NCI-H2171 (cell line): ENCODE data around the gene RBM8A.

Source experiments
- DNase-seq: peaks from one replicate; lab custom pipeline; 2025; lab: John Stamatoyannopoulos, UW

Gene RBM8A

GRCh38 chr1:145918144-145918991, 8.9 kb downstream of the RBM8A start, which contains the start of gene PEX11B:
PEX11B (minus strand) TSS chr1:145918717; CDS start chr1:145918688, 29 bp downstream.
- peak; percentile 95 for DNase-seq

- no peak for DNase-seq
These were observed 9.7 kb downstream of the RBM8A start for GRCh38 chr1:145917595-145917994.

GRCh38 chr1:145916745-145917144, 10.5 kb downstream of the RBM8A start:
- no peak for DNase-seq

- no peak for DNase-seq
These were observed 15.1 kb downstream of the RBM8A start for GRCh38 chr1:145912128-145912641.

- no peak for DNase-seq
These were observed 18.6 kb downstream of the RBM8A start for GRCh38 chr1:145908653-145909052.

- DNase-seq, result no peak
These were observed 20.1 kb downstream of the RBM8A start for GRCh38 chr1:145906954-145907753.

- no peak for DNase-seq
These were observed 25.8 kb downstream of the RBM8A start for GRCh38 chr1:145901312-145902021.

- no peak for DNase-seq
These were observed 28.5 kb downstream of the RBM8A start for GRCh38 chr1:145898756-145899155.

- DNase-seq, result no peak
These were observed 29.3 kb downstream of the RBM8A start for GRCh38 chr1:145897969-145898368.

- no peak for DNase-seq
These were observed 31.8 kb downstream of the RBM8A start for GRCh38 chr1:145895471-145895870.

- no peak for DNase-seq
These were observed 33.8 kb downstream of the RBM8A start for GRCh38 chr1:145893306-145894055.

- DNase-seq, result no peak
These were observed 34.7 kb downstream of the RBM8A start for GRCh38 chr1:145892486-145893087.

GRCh38 chr1:145891587-145892485, 35.4 kb downstream of the RBM8A start:
- peak; percentile 91 for DNase-seq

- DNase-seq, result no peak
These were observed 36.1 kb downstream of the RBM8A start for GRCh38 chr1:145891143-145891542.

GRCh38 chr1:145889722-145890121, 37.6 kb downstream of the RBM8A start:
- no peak for DNase-seq

GRCh38 chr1:145887631-145888030, 39.7 kb downstream of the RBM8A start:
- DNase-seq, result no peak

- no peak for DNase-seq
These were observed 40.5 kb downstream of the RBM8A start for GRCh38 chr1:145886816-145887215.

- DNase-seq, result no peak
These were observed 40.9 kb downstream of the RBM8A start for GRCh38 chr1:145886390-145886789.

- DNase-seq, result peak; percentile 71
These were observed 41.5 kb downstream of the RBM8A start, which contains the start of gene ANKRD35 for GRCh38 chr1:145885738-145886287. ANKRD35 (minus strand) TSS chr1:145885866; CDS start chr1:145885758, 108 bp downstream.
